Measurements from ENCODE around the gene CDCA7L.
"Not testable (repeated sequence)": the region's sequence is repeated elsewhere in the genome, so short reads cannot be mapped to it uniquely, and the experiment has no call there.

Gene CDCA7L

GRCh38 chr7:21938463-21938862, 7.2 kb downstream of the CDCA7L start:
- no peak for DNase-seq (ENCODE audit: low spot score)
- Histone ChIP-seq H3K4me3 (no peak overlapping the region), H3K27ac (no peak overlapping the region)
- no peak for TF ChIP-seq CTCF (IDR thresholded peaks at IDR 0.05)

- DNase-seq (ENCODE audit: low spot score), result no peak
- Histone ChIP-seq H3K4me3 (no peak overlapping the region), H3K27ac (no peak overlapping the region)
- TF ChIP-seq CTCF (IDR thresholded peaks at IDR 0.05), result no peak
These were observed 10.9 kb downstream of the CDCA7L start for GRCh38 chr7:21934808-21935207.

- not testable (repeated sequence) for H3K4me3 ChIP-seq; DNase-seq (ENCODE audit: low spot score); H3K27ac ChIP-seq
These were observed 12.4 kb downstream of the CDCA7L start for GRCh38 chr7:21933293-21933692.

GRCh38 chr7:21927693-21928092, 18.0 kb downstream of the CDCA7L start:
- TF ChIP-seq CTCF (IDR thresholded peaks at IDR 0.05), result no peak
- DNase-seq (ENCODE audit: low spot score), result no peak
- Histone ChIP-seq H3K27ac (no peak overlapping the region), H3K4me3 (no peak overlapping the region)

GRCh38 chr7:21926448-21926847, 19.3 kb downstream of the CDCA7L start:
- Histone ChIP-seq H3K4me3 (no peak overlapping the region), H3K27ac (no peak overlapping the region)
- no peak for TF ChIP-seq CTCF (IDR thresholded peaks at IDR 0.05)
- no peak for DNase-seq (ENCODE audit: low spot score)

GRCh38 chr7:21923658-21924057, 22.0 kb downstream of the CDCA7L start:
- TF ChIP-seq CTCF (IDR thresholded peaks at IDR 0.05), result no peak
- Histone ChIP-seq H3K27ac (no peak overlapping the region), H3K4me3 (no peak overlapping the region)
- no peak for DNase-seq (ENCODE audit: low spot score)

GRCh38 chr7:21922605-21923004, 23.1 kb downstream of the CDCA7L start:
- DNase-seq (ENCODE audit: low spot score), result no peak
- Histone ChIP-seq H3K27ac (no peak overlapping the region), H3K4me3 (no peak overlapping the region)
- no peak for TF ChIP-seq CTCF (IDR thresholded peaks at IDR 0.05)

GRCh38 chr7:21920936-21921335, 24.8 kb downstream of the CDCA7L start:
- Histone ChIP-seq H3K27ac (no peak overlapping the region), H3K4me3 (no peak overlapping the region)
- TF ChIP-seq CTCF (IDR thresholded peaks at IDR 0.05), result no peak
- no peak for DNase-seq (ENCODE audit: low spot score)
